ENCODE measurements around the gene CNNM3. TPM values are rescaled to one million over a fixed set of nuclear protein-coding genes. Genes with fewer than 3 reads are reported as not detected.

Gene CNNM3
- total RNA-seq, 1 donor from 2014 or later: 28.3 TPM

- Mint-ChIP-seq H3K27me3 (no peaks in the 10 kb centered on the region), H3K9me3 (no peaks in the 10 kb centered on the region), H3K4me1 (ENCODE audit: unreplicated experiment) (peaks cover 36% of the 10 kb centered on the region), H3K36me3 (peaks cover 8% of the 10 kb centered on the region), H3K4me3 (peak overlapping the region; percentile 79), H3K27ac (peak overlapping the region; percentile 93)
- no peak for TF ChIP-seq CTCF (conservative IDR thresholded peaks at IDR 0.05)
- DNase-seq (ENCODE audit: extremely low spot score, unreplicated experiment): no peak
These were observed 44.1 kb upstream of the CNNM3 start for GRCh38 chr2:96771796-96772618.

- no peak for TF ChIP-seq CTCF (conservative IDR thresholded peaks at IDR 0.05)
- no peak overlapping the region for H3K4me3 Mint-ChIP-seq
- no peaks in the 10 kb centered on the region for H3K27me3 Mint-ChIP-seq
- peaks cover 8% of the 10 kb centered on the region for H3K36me3 Mint-ChIP-seq
- H3K9me3 Mint-ChIP-seq: no peaks in the 10 kb centered on the region
- no peak for DNase-seq (ENCODE audit: extremely low spot score, unreplicated experiment)
- H3K4me1 Mint-ChIP-seq (ENCODE audit: unreplicated experiment): peaks cover 26% of the 10 kb centered on the region
- H3K27ac Mint-ChIP-seq: peak overlapping the region; percentile 93
These were observed 43.0 kb upstream of the CNNM3 start for GRCh38 chr2:96772903-96773671.

- Mint-ChIP-seq H3K27ac (no peak overlapping the region), H3K4me1 (ENCODE audit: unreplicated experiment) (peaks cover 19% of the 10 kb centered on the region), H3K9me3 (no peaks in the 10 kb centered on the region), H3K27me3 (no peaks in the 10 kb centered on the region), H3K4me3 (no peak overlapping the region), H3K36me3 (peaks cover 3% of the 10 kb centered on the region)
- TF ChIP-seq CTCF (conservative IDR thresholded peaks at IDR 0.05): no peak
- no peak for DNase-seq (ENCODE audit: extremely low spot score, unreplicated experiment)
These were observed 42.1 kb upstream of the CNNM3 start for GRCh38 chr2:96773922-96774321.

GRCh38 chr2:96775160-96775559 is 40.9 kb upstream of the CNNM3 start:
- H3K9me3 Mint-ChIP-seq: no peaks in the 10 kb centered on the region
- H3K27me3 Mint-ChIP-seq: no peaks in the 10 kb centered on the region
- TF ChIP-seq CTCF (conservative IDR thresholded peaks at IDR 0.05): no peak
- peaks cover 3% of the 10 kb centered on the region for H3K36me3 Mint-ChIP-seq
- H3K4me3 Mint-ChIP-seq: no peak overlapping the region
- peaks cover 15% of the 10 kb centered on the region for H3K4me1 Mint-ChIP-seq (ENCODE audit: unreplicated experiment)
- no peak for DNase-seq (ENCODE audit: extremely low spot score, unreplicated experiment)
- H3K27ac Mint-ChIP-seq: peak overlapping the region; percentile 16

GRCh38 chr2:96783388-96783787 is 32.7 kb upstream of the CNNM3 start:
- Mint-ChIP-seq H3K27ac (no peak overlapping the region), H3K27me3 (no peaks in the 10 kb centered on the region), H3K4me1 (ENCODE audit: unreplicated experiment) (no peaks in the 10 kb centered on the region), H3K9me3 (no peaks in the 10 kb centered on the region), H3K4me3 (no peak overlapping the region), H3K36me3 (no peaks in the 10 kb centered on the region)
- DNase-seq (ENCODE audit: extremely low spot score, unreplicated experiment): no peak
- TF ChIP-seq CTCF (conservative IDR thresholded peaks at IDR 0.05): no peak

Data from type B pancreatic cell (in vitro differentiated cells).